Hindlimb muscle (tissue), 1 donor: ENCODE data around the gene HIRA. TPM values are rescaled to one million over a fixed set of nuclear protein-coding genes. Genes with fewer than 3 reads are reported as not detected.
"Not testable (repeated sequence)": the region's sequence is repeated elsewhere in the genome, so short reads cannot be mapped to it uniquely, and the experiment has no call there.

ENCODE experiments used
- DNase-seq: peaks from one replicate; pipeline ENCODE4 v3.0.0-alpha.2; 2013
- polyA plus RNA-seq: library from polyadenylated mRNA; unstranded; fragments of 120-200 nt; gene quantifications from one replicate; pipeline ENCODE4 v1.2.1, GENCODE V29; 2013; ENCODE audit not compliant: insufficient read length

HIRA gene
- polyA plus RNA-seq, 1 donor, result 20.2 TPM

DNA sequence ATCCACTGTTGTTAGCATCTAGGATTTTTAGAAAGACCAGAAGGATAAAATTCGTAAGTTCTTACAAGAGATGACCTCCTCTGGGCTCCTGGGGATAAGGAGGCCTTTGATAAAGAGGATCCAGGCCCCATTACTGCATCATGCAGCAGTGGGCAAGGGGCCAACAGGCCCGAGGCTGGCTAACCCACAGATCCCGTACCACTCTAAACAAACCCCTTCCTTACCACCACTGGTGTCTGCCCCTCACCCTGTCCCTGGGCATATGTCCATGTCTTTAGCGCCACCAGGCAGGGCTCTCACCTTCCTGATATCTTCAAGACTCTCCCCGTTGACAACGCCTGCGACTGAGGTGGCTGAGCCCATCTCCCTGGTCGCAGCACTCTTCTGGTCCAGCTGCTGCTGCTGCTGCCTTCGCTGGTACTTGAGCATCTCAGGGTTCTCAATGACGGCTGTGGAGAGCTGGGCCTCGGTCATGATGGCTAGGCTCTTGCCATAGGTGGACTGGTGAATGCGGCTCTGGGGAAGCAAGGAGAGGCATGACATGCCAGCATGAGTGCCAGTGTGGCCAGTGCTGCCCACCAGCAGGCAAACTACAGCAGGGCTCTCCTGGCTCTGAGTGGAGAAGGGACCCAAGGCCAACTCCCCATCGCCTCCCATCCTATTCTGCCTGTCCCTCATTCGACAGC lies 46.2 kb downstream of the HIRA start:
- DNase-seq, result no peak

GRCh38 chr22:19383292-19383691 lies 48.2 kb downstream of the HIRA start:
- no peak for DNase-seq

DNA sequence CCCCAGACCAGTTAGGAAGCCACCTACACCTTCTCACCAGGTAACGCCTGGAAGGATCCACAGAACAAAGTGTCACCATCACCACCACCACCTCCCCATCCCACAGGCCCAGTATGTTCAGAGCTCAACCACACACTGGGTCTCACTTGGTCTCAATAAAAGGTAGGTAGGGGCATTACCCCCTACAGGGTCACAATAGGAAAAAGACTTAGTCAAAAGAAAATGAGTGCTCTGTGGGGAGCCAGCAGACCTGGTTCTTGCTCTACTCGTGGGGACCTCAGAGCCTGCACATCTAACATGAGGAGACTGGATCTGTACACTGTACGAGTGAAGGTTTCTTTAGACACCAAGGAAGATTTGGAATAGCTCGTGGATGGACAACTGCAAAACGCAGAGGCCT lies 49.3 kb downstream of the HIRA start:
- no peak for DNase-seq

- DNase-seq, result no peak
Measured at GRCh38 chr22:19378344-19378674, 53.2 kb downstream of the HIRA start.

- DNase-seq, result no peak
Measured at GRCh38 chr22:19377565-19378343, 53.8 kb downstream of the HIRA start.

DNA sequence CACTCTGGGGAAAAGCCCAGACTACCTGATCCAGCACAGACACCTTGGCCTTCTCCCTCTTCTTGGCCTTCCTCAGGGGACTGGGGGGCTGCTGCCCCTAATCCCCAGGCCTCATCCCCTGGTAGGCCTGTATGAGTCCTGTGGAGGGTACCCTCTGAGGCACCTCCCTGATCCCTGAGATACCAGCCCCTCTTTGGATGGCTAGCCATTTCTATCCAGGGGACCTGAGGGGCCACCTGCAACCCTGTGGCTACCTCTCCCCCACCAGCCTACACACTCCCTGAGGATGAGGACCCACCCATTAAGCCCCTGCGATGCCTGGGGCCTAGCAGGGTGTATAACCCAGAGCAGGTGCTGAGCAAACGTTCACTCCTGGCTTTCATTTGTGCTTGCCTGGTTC lies 54.6 kb downstream of the HIRA start:
- DNase-seq, result no peak

GRCh38 chr22:19376247-19376646 lies 55.3 kb downstream of the HIRA start:
- no peak for DNase-seq

DNA sequence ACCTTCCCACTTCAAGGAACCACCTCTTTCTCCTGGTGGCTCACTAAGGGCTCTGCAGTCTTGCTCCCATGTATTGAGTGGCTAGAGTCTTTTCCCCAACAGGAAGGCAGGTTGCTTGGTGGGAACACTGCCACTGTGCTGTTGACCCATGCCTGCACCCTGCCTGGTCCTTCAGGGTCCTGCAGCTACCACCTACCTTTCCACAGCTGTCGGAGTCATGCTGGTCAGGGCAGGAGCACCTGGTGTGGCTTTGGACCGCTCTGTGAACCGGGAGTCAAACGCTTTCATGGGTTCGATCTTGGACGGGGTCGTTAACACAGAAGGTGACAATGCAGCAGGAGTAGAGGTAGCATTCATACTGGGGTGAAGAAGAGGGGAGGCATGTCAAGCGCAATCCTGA lies 56.1 kb downstream of the HIRA start:
- DNase-seq, result no peak

DNA sequence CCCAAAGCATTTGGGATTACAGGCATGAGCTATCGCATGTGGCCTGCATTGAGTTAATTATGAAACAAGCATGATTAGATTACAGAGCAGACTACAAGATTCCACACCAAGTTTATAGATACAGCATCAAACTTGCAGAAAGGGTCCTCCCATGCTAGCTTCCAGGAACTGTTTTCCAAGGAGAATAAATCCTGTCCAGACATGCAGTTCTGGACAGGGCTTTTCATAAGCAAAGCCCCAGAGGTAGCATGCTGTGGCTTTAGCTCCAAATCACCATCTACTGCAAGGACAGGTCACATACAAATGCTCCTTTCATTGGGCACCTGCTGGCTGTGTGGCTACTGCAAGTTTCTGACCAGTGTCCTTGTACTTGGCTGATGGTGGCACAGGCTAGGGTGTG lies 57.1 kb downstream of the HIRA start:
- no peak for DNase-seq

- DNase-seq, result no peak
Measured at GRCh38 chr22:19373450-19373849, 58.1 kb downstream of the HIRA start.

DNA sequence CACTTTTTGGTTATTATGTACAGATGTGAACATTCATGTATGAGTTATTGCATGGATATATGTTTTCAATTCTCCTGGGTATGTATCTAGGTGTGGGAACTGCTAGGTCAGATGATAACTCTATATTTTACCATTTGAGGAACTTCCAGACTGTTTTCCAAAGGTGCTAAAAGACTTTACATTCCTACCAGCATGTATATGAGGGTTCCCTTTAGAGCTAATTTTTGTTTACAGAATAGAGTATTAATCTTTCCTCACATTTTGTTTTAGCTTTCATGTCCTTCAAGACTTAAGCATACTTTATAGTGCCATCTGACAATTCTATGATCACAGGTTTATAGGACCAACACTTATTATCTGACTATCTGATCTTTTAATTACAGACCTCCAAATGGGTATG lies 59.6 kb downstream of the HIRA start:
- no peak for DNase-seq

DNA sequence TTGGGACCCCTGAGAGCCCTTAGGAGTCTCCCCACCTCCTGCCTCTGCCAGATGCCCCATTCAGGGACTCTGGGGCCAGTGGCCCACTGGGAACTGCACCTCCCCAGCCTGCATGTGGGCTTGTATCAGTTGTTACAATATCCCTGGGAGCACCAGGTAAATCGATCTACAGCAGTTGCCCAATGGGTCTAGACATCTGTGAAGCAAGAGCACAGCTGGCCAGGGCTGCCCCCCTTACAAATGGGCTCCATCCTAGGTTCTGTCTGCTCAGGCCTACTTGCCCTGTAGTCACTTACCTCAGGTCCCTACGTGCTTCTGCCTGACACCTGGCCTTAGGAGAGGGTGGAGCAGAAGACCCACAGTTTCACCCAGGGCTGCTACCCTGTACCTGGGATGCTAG lies 62.7 kb downstream of the HIRA start:
- no peak for DNase-seq

DNA sequence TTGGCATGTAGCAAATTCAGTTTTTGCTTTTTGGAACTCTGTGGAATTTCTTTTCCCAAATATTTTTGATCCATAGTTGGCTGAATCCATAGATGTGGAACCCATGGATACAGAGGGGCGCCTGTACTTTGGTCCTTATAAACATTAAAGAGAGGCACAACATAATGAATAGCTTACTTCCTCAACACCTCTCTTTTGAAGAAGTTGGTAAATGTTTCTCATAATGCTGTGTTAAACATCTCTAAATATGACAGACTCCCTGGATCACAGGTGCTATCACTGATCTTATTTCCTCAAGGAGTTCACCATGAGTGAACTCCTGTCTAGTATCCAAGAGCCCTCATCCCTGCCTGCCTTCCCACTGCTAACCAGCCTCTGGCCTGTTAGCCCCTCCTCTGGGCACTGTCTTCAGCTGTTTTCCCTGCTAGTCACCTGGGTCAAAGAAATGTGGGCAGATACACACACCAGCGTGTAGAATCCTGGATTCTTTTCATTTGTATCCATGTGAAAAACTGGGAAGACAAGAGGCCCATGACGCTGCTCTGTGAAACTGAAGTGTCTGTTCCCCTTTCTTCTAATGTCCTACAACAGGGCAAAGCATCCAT lies 63.7 kb downstream of the HIRA start:
- no peak for DNase-seq

DNA sequence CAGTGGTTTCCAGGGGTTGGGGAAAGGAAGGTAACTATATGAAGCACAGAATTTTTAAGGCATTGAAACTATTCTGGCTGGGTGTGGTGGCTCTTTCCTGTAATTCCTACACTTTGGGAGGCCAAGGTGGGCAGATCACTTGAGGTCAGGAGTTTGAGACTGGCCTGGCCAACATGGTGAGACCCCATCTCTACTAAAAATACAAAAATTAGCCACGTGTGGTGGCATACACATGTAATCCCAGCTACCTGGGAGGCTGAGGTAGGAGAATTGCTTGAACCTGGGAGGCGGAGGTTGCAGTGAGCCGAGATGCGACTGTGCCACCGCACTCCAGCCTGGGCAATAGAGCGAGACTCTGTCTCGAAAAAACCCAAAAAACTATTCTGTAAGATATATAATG lies 68.0 kb downstream of the HIRA start:
- DNase-seq, result not testable (repeated sequence)

DNA sequence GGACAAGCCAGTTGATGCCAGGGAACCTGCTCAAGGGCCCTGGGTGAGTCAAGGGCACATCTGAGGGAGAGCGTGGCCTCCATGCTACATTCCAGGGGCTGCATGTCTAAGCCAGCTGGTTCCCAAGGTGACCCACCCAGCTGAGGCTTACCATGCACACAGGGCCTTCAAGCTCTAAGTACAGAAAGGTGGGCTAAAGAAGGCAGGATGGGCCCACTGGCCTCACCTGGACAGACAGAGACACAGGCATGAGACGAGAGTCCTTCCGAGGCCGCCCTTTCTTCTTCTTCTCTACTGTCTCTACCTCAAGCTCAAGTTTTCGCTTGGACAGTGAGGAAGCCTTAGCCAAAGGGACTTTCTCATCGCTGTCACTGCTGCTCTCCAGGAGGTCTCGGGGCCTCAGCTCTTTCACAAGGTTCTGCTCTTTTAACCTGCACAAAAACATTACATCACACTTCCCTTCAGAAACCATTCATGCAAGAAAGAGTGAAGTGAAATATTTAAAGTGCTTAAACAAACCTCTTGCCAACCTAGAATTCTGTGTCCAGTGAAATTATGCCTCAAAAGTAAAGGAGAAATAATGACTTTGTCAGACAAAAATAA lies 69.9 kb downstream of the HIRA start:
- no peak for DNase-seq

GRCh38 chr22:19360862-19361261 lies 70.7 kb downstream of the HIRA start:
- no peak for DNase-seq

DNA sequence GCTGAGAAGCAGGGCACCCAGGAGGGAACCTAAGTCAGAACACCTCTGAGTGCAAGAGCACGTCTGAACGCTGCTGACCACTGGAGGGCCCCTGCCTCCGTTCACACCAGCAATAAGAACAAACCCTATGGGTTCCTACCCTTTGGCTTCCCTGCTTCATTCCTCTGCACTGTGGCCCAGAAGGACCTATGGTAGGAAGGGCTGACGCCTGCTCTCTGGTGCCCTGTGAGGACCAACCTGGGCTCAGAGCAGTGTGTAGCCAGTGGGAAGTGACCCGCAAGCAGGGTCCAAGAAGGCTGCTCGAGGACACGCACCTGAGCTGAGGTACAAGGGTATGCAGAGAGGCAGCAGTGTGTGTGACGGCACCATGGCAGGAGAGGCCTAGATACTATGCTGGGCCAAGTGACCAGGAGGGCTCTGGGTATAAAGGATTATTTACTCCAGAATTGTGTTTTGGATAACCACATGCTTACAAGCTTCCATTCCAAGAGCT lies 71.2 kb downstream of the HIRA start:
- DNase-seq, result no peak

DNA sequence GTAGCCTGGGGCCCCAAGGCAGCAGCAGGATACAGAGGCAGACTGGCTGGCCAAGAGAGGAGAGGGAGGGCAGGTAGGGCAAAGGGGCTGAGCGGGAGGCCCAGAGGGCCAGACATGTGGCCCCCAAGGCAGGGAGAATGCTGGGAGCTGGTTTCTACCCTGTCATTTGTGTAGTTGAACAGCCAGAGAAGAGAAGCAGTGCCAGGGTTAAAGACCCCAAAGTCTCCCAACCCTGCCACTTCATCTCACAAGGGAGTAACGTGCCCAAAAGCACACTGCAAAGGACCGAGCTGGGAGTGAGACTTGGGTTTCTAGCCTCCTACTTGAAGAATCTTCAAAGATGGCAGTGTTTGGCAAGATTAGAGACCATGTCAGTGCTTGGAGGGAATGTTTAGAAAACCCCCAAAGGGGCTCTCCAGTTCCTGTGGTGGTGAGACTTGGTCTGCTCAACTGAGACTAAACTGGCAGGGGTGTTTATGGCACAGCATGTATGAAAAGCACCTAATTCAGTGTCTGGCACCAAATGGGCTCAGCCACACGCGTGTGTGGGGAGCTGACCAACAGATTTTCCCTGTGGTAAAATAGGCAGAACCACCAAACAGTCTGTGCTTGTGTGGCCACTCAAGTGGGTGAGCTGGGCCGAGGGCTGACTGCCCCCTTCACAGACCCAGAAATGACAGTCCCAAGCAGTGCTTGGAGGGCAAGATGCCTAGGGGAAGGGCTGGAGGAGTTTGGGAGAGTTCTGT lies 71.8 kb downstream of the HIRA start:
- no peak for DNase-seq

DNA sequence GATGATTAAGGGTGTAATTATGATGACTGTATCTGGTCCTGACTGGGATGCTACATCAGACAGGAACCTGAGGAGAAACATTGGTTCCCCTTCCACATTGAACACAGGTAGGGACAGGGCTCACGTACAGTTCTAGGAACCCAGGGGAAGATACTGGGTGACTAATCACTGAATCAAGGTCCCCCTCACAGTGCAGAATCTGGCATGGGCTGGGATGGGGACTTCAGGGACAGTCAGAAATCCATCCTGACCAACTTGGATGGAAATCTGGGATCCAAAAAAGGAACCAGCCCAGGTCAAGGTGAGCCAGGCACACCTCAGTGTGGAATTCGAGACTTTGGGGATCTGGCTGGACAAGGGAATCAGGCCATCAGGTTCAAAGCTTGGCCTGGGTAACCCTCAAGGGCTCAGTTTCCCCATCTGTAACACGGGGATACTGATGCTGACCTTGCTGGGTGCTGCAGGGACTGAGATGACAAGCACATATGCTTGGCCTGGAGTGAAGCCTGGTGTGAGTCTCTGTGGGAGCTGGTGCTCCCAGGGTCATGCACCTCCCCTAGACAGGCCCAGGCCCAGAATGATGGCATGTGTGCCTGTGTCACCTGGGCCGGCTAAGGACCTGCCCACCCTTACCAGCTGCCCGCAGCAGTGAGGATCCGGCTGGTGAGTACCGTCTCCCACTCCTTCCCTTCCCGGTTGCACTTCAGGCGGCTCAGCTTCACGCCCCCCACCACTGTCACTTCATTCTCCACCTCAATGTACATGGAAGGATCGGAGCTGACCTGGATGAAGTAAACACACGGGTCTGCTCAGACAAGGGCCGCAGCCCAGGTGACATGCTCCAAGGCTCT lies 72.6 kb downstream of the HIRA start:
- no peak for DNase-seq

DNA sequence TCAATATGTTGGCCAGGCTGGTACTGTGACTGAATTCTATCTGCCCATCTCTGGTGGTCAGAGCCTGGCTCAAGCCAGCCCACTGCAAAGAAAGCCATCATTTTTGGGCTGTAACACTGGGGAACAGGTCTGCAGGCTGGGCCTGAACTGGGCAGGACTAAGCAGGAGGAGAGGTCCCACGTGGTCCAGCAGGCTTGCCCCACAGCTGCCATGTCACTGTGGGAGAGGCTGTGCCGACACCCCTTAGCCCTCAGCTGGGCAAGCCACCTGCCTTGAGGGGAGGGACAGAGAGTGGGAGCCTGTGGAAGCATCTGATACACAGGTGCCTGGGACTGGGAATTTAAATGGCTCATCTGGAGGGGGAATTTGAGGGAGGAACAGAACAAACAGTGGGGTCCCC lies 73.3 kb downstream of the HIRA start:
- DNase-seq, result no peak

- DNase-seq, result no peak
Measured at GRCh38 chr22:19357270-19358105, 74.0 kb downstream of the HIRA start.
